HepG2 (cell line): Measurements from ENCODE around the gene NCKIPSD. TPM values are rescaled to one million over a fixed set of nuclear protein-coding genes. Genes with fewer than 3 reads are reported as not detected.

ENCODE experiments used
- BHLHE40 ChIP-seq: IDR thresholded peaks from 2 replicates; pipeline ENCODE4 v1.6.1; 2011; ENCODE audit warnings: low read length, improper control_type of control experiment
- CBX5 ChIP-seq: sonication (generic); formaldehyde crosslinking; IDR thresholded peaks from 2 replicates; pipeline ENCODE4 v1.4.0; 2020; ENCODE audit warnings: missing genetic modification reagents, borderline replicate concordance
- DNMT3B ChIP-seq: conservative IDR thresholded peaks from 2 replicates; pipeline ENCODE4 v1.6.1; 2016; ENCODE audit warnings: missing biosample characterization, control low read depth
- HNRNPUL1 ChIP-seq: fragments of 200-400 bp; formaldehyde crosslinking; IDR thresholded peaks from 2 replicates; pipeline ENCODE4 v1.6.1; 2017; ENCODE audit warnings: low read depth, mild to moderate bottlenecking, low read length, moderate library complexity
- MBD4 ChIP-seq: IDR thresholded peaks from 2 replicates; pipeline ENCODE4 v1.6.1; 2012; ENCODE audit warnings: low read length, inconsistent platforms, borderline replicate concordance
- MEIS1 ChIP-seq: sonication (generic); formaldehyde crosslinking; IDR thresholded peaks from 2 replicates; pipeline ENCODE4 v1.9.0; 2021; ENCODE audit warnings: mild to moderate bottlenecking, missing genetic modification reagents, moderate library complexity, borderline replicate concordance
- PLRG1 ChIP-seq: fragments of 450-650 bp; conservative IDR thresholded peaks from 2 replicates; pipeline ENCODE4 v1.6.1; 2016
- POLR2AphosphoS2 ChIP-seq: IDR thresholded peaks from 2 replicates; pipeline ENCODE4 v1.6.1; 2011; ENCODE audit warnings: low read depth, low read length, improper control_type of control experiment
- PRPF4 ChIP-seq: fragments of 200-400 bp; formaldehyde crosslinking; IDR thresholded peaks from 2 replicates; pipeline ENCODE4 v1.6.1; 2016; ENCODE audit warnings: low read length, low read depth; ENCODE audit not compliant: poor library complexity, severe bottlenecking
- RFX3 ChIP-seq: IDR thresholded peaks from 2 replicates; pipeline ENCODE4 v1.6.1; 2016; ENCODE audit warnings: missing biosample characterization, missing genetic modification reagents
- SP4 ChIP-seq: sonication (generic); formaldehyde crosslinking; IDR thresholded peaks from 2 replicates; pipeline ENCODE4 v1.8.1; 2023; ENCODE audit warnings: mild to moderate bottlenecking, missing genetic modification reagents
- TCF12 ChIP-seq, 2 experiments: fragments of 450-650 bp in 1 of 2; sonication (generic) in 1 of 2; formaldehyde crosslinking in 1 of 2; IDR thresholded peaks; 2 replicates each; pipeline versions ENCODE4 v1.6.1 to v1.8.0; 2017 to 2022; ENCODE audit warnings: antibody characterized with exemption in 1 of 2, mild to moderate bottlenecking in 1 of 2, missing genetic modification reagents in 1 of 2, moderate library complexity in 1 of 2
- ZNF331 ChIP-seq: sonication (generic); formaldehyde crosslinking; IDR thresholded peaks from 2 replicates; pipeline ENCODE4 v1.4.0; 2020; ENCODE audit warnings: missing genetic modification reagents
- ZNF557 ChIP-seq: sonication (generic); formaldehyde crosslinking; IDR thresholded peaks from 2 replicates; pipeline ENCODE4 v1.4.0; 2020; ENCODE audit warnings: missing genetic modification reagents
- ZNF703 ChIP-seq: sonication (generic); formaldehyde crosslinking; IDR thresholded peaks from 2 replicates; pipeline ENCODE4 v1.5.1; 2020; ENCODE audit warnings: missing genetic modification reagents, mild to moderate bottlenecking, moderate library complexity, borderline replicate concordance
- ZNF773 ChIP-seq: sonication (generic); formaldehyde crosslinking; IDR thresholded peaks from 2 replicates; pipeline ENCODE4 v1.4.0; 2020; ENCODE audit warnings: missing genetic modification reagents, borderline replicate concordance
- polyA plus RNA-seq, 8 experiments: library from polyadenylated mRNA; depleted of rRNA in 3 of 8; stranded (reverse) in 7 of 8; unstranded in 1 of 8; fragments of >200 nt; fragmentation: Illumina TruSeq in 4 of 8; extraction: Trizol in 4 of 8; gene quantifications; 2 replicates each; pipeline versions ENCODE4 v1.2.1 to v1.2.3, GENCODE V29; 2011 to 2016; ENCODE audit warnings: low read depth in 4 of 8, missing spikeins in 1 of 8, mixed read lengths in 1 of 8; ENCODE audit not compliant: insufficient read depth in 1 of 8
- total RNA-seq, 5 experiments: library from RNA; depleted of rRNA; stranded (reverse); fragments of >200 nt; fragmentation: Illumina TruSeq; extraction: Trizol; gene quantifications; 2 replicates each; pipeline ENCODE4 v1.2.3, GENCODE V29; 2016; ENCODE audit warnings: low read depth in 1 of 5
- TF ChIP-seq, protein P1 (sequence below): sonication (generic); formaldehyde crosslinking; IDR thresholded peaks from 2 replicates; pipeline ENCODE4 v1.4.0; 2020; ENCODE audit warnings: missing genetic modification reagents
- TF ChIP-seq, protein P2 (sequence below): sonication (generic); formaldehyde crosslinking; IDR thresholded peaks from 2 replicates; pipeline ENCODE4 v1.4.0; 2020; ENCODE audit warnings: missing genetic modification reagents
- TF ChIP-seq, protein P3 (sequence below): IDR thresholded peaks from 2 replicates; pipeline ENCODE4 v1.6.1; 2012; ENCODE audit warnings: inconsistent platforms
- TF ChIP-seq, protein P4 (sequence below): sonication (generic); formaldehyde crosslinking; IDR thresholded peaks from 2 replicates; pipeline ENCODE4 v1.5.0; 2020; ENCODE audit warnings: missing genetic modification reagents
- TF ChIP-seq, protein P5 (sequence below): sonication (generic); formaldehyde crosslinking; IDR thresholded peaks from 2 replicates; pipeline ENCODE4 v1.9.0; 2021; ENCODE audit warnings: missing genetic modification reagents, borderline replicate concordance
- TF ChIP-seq, protein P6 (sequence below): sonication (generic); formaldehyde crosslinking; IDR thresholded peaks from 2 replicates; pipeline ENCODE4 v1.5.0; 2020; ENCODE audit warnings: missing genetic modification reagents

The NCKIPSD gene
- total and polyA plus RNA-seq, 2 of the 13 experiments (the other 11 are each of a cell fraction or from before 2014, with no cell fraction given), result 13.5 to 35.2 TPM

DNA sequence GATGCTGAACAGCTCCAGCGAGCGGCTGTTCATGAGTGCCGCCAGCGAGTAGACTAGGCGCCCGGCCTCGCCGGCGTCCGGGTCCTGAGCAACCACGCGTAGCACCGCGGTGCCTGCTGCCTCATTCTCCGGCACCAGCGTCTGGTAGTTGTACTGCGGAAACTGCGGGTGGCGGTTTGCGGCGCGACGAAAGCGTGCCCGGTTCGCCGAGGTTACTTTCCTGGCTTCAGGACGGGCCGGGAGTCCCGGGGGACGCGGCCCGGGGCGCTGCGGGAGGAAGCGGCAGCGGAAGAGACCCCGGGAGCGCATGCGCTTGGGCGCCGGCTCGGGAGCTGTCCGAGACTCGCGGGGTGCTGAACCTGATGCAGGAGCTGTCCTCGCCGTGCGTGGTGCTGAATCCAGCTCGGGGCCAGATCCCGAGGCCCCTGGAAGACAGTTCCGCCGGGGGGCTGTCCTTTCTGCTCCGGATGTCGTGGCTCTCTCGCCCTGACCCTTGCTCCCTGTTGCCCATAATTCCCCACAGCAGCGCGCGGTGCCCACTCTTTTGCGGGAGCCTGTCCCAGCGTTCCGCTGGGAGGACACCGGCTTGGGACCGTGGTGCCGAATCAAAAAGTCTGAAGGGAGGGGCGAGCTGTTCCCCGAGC is 24.1 kb downstream of the NCKIPSD start (continued):
- TF ChIP-seq SP4, result peak; percentile 98
- no peak for TF ChIP-seq BHLHE40
- peak; percentile 100 for TF ChIP-seq ZNF703 (CRISPR knock-in tag)
- peak; percentile 100 for TF ChIP-seq CBX5
- peak; percentile 100 for TF ChIP-seq MEIS1
- TF ChIP-seq ZNF557 (CRISPR knock-in tag), result peak; percentile 100
- TF ChIP-seq, protein P1, sequence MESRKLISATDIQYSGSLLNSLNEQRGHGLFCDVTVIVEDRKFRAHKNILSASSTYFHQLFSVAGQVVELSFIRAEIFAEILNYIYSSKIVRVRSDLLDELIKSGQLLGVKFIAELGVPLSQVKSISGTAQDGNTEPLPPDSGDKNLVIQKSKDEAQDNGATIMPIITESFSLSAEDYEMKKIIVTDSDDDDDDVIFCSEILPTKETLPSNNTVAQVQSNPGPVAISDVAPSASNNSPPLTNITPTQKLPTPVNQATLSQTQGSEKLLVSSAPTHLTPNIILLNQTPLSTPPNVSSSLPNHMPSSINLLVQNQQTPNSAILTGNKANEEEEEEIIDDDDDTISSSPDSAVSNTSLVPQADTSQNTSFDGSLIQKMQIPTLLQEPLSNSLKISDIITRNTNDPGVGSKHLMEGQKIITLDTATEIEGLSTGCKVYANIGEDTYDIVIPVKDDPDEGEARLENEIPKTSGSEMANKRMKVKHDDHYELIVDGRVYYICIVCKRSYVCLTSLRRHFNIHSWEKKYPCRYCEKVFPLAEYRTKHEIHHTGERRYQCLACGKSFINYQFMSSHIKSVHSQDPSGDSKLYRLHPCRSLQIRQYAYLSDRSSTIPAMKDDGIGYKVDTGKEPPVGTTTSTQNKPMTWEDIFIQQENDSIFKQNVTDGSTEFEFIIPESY (CRISPR knock-in tag), result peak; percentile 95
- no peak for TF ChIP-seq POLR2AphosphoS2
- no peak for TF ChIP-seq TCF12 (IDR thresholded peaks at IDR 0.05)
- peak; percentile 100 for TF ChIP-seq TCF12 (CRISPR knock-in tag; IDR thresholded peaks at IDR 0.05)
- peak; percentile 100 for TF ChIP-seq ZNF773
- TF ChIP-seq, protein P2, sequence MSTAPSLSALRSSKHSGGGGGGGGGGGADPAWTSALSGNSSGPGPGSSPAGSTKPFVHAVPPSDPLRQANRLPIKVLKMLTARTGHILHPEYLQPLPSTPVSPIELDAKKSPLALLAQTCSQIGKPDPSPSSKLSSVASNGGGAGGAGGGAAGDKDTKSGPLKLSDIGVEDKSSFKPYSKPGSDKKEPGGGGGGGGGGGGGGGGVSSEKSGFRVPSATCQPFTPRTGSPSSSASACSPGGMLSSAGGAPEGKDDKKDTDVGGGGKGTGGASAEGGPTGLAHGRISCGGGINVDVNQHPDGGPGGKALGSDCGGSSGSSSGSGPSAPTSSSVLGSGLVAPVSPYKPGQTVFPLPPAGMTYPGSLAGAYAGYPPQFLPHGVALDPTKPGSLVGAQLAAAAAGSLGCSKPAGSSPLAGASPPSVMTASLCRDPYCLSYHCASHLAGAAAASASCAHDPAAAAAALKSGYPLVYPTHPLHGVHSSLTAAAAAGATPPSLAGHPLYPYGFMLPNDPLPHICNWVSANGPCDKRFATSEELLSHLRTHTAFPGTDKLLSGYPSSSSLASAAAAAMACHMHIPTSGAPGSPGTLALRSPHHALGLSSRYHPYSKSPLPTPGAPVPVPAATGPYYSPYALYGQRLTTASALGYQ (CRISPR knock-in tag), result peak; percentile 100
- TF ChIP-seq DNMT3B, result peak; percentile 100
- peak; percentile 100 for TF ChIP-seq ZNF331 (CRISPR knock-in tag)
- peak; percentile 80 for TF ChIP-seq RFX3 (CRISPR knock-in tag)
- no peak for TF ChIP-seq PLRG1
- TF ChIP-seq, protein P3, sequence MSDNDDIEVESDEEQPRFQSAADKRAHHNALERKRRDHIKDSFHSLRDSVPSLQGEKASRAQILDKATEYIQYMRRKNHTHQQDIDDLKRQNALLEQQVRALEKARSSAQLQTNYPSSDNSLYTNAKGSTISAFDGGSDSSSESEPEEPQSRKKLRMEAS, result peak; percentile 92
- TF ChIP-seq, protein P4, sequence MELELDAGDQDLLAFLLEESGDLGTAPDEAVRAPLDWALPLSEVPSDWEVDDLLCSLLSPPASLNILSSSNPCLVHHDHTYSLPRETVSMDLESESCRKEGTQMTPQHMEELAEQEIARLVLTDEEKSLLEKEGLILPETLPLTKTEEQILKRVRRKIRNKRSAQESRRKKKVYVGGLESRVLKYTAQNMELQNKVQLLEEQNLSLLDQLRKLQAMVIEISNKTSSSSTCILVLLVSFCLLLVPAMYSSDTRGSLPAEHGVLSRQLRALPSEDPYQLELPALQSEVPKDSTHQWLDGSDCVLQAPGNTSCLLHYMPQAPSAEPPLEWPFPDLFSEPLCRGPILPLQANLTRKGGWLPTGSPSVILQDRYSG (CRISPR knock-in tag), result peak; percentile 100
- TF ChIP-seq, protein P5, sequence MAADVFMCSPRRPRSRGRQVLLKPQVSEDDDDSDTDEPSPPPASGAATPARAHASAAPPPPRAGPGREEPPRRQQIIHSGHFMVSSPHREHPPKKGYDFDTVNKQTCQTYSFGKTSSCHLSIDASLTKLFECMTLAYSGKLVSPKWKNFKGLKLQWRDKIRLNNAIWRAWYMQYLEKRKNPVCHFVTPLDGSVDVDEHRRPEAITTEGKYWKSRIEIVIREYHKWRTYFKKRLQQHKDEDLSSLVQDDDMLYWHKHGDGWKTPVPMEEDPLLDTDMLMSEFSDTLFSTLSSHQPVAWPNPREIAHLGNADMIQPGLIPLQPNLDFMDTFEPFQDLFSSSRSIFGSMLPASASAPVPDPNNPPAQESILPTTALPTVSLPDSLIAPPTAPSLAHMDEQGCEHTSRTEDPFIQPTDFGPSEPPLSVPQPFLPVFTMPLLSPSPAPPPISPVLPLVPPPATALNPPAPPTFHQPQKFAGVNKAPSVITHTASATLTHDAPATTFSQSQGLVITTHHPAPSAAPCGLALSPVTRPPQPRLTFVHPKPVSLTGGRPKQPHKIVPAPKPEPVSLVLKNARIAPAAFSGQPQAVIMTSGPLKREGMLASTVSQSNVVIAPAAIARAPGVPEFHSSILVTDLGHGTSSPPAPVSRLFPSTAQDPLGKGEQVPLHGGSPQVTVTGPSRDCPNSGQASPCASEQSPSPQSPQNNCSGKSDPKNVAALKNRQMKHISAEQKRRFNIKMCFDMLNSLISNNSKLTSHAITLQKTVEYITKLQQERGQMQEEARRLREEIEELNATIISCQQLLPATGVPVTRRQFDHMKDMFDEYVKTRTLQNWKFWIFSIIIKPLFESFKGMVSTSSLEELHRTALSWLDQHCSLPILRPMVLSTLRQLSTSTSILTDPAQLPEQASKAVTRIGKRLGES (CRISPR knock-in tag), result peak; percentile 100
- no peak for TF ChIP-seq HNRNPUL1
- TF ChIP-seq MBD4, result no peak
- no peak for TF ChIP-seq PRPF4
- TF ChIP-seq, protein P6, sequence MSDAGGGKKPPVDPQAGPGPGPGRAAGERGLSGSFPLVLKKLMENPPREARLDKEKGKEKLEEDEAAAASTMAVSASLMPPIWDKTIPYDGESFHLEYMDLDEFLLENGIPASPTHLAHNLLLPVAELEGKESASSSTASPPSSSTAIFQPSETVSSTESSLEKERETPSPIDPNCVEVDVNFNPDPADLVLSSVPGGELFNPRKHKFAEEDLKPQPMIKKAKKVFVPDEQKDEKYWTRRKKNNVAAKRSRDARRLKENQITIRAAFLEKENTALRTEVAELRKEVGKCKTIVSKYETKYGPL (CRISPR knock-in tag), result peak; percentile 100
